ENCODE measurements around the gene NUP205.

NUP205 gene

GRCh38 chr7:135599471-135599870 is 41.8 kb downstream of the NUP205 start:
- H3K4me1 ChIP-seq (ENCODE audit: insufficient read depth, insufficient read length): no peaks in the 10 kb centered on the region
- no peak overlapping the region for H3K9ac ChIP-seq (ENCODE audit: insufficient read length, low read depth)
- no peak overlapping the region for H3K4me3 ChIP-seq (ENCODE audit: insufficient read length, low read depth)
- no peak for DNase-seq (ENCODE audit: low read depth, low spot score)
- H3K9me3 ChIP-seq (ENCODE audit: insufficient read depth, low read length): no peaks in the 10 kb centered on the region
- no peaks in the 10 kb centered on the region for H3K27me3 ChIP-seq (ENCODE audit: insufficient read depth, insufficient read length)
- H3K36me3 ChIP-seq (ENCODE audit: insufficient read depth, insufficient read length, low read length): peaks cover 68% of the 10 kb centered on the region
- TF ChIP-seq ZNF274 (IDR thresholded peaks at IDR 0.05; ENCODE audit: low read depth, low read length) (no peak), SUZ12 (IDR thresholded peaks at IDR 0.05; ENCODE audit: extremely low read depth, insufficient read depth, insufficient read length) (no peak), YY1 (IDR thresholded peaks at IDR 0.05; ENCODE audit: insufficient read depth, insufficient read length) (no peak)

GRCh38 chr7:135600226-135600625 is 42.5 kb downstream of the NUP205 start:
- Histone ChIP-seq H3K36me3 (ENCODE audit: insufficient read depth, insufficient read length, low read length) (peaks cover 68% of the 10 kb centered on the region), H3K9me3 (ENCODE audit: insufficient read depth, low read length) (no peaks in the 10 kb centered on the region), H3K27me3 (ENCODE audit: insufficient read depth, insufficient read length) (no peaks in the 10 kb centered on the region), H3K4me3 (ENCODE audit: insufficient read length, low read depth) (no peak overlapping the region), H3K9ac (ENCODE audit: insufficient read length, low read depth) (no peak overlapping the region), H3K4me1 (ENCODE audit: insufficient read depth, insufficient read length) (no peaks in the 10 kb centered on the region)
- no peak for TF ChIP-seq SUZ12 (IDR thresholded peaks at IDR 0.05; ENCODE audit: extremely low read depth, insufficient read depth, insufficient read length)
- TF ChIP-seq ZNF274 (IDR thresholded peaks at IDR 0.05; ENCODE audit: low read depth, low read length): no peak
- no peak for TF ChIP-seq YY1 (IDR thresholded peaks at IDR 0.05; ENCODE audit: insufficient read depth, insufficient read length)
- no peak for DNase-seq (ENCODE audit: low read depth, low spot score)

GRCh38 chr7:135601182-135601581 is 43.5 kb downstream of the NUP205 start:
- Histone ChIP-seq H3K27me3 (ENCODE audit: insufficient read depth, insufficient read length) (no peaks in the 10 kb centered on the region), H3K36me3 (ENCODE audit: insufficient read depth, insufficient read length, low read length) (peaks cover 75% of the 10 kb centered on the region), H3K4me3 (ENCODE audit: insufficient read length, low read depth) (no peak overlapping the region), H3K9ac (ENCODE audit: insufficient read length, low read depth) (no peak overlapping the region), H3K9me3 (ENCODE audit: insufficient read depth, low read length) (no peaks in the 10 kb centered on the region), H3K4me1 (ENCODE audit: insufficient read depth, insufficient read length) (no peaks in the 10 kb centered on the region)
- DNase-seq (ENCODE audit: low read depth, low spot score): no peak
- TF ChIP-seq YY1 (IDR thresholded peaks at IDR 0.05; ENCODE audit: insufficient read depth, insufficient read length): no peak
- TF ChIP-seq ZNF274 (IDR thresholded peaks at IDR 0.05; ENCODE audit: low read depth, low read length): no peak
- TF ChIP-seq SUZ12 (IDR thresholded peaks at IDR 0.05; ENCODE audit: extremely low read depth, insufficient read depth, insufficient read length): no peak

GRCh38 chr7:135602304-135602703 is 44.6 kb downstream of the NUP205 start:
- no peak for DNase-seq (ENCODE audit: low read depth, low spot score)
- no peaks in the 10 kb centered on the region for H3K4me1 ChIP-seq (ENCODE audit: insufficient read depth, insufficient read length)
- H3K9ac ChIP-seq (ENCODE audit: insufficient read length, low read depth): no peak overlapping the region
- H3K9me3 ChIP-seq (ENCODE audit: insufficient read depth, low read length): no peaks in the 10 kb centered on the region
- H3K27me3 ChIP-seq (ENCODE audit: insufficient read depth, insufficient read length): no peaks in the 10 kb centered on the region
- H3K4me3 ChIP-seq (ENCODE audit: insufficient read length, low read depth): no peak overlapping the region
- TF ChIP-seq SUZ12 (IDR thresholded peaks at IDR 0.05; ENCODE audit: extremely low read depth, insufficient read depth, insufficient read length): no peak
- no peak for TF ChIP-seq ZNF274 (IDR thresholded peaks at IDR 0.05; ENCODE audit: low read depth, low read length)
- TF ChIP-seq YY1 (IDR thresholded peaks at IDR 0.05; ENCODE audit: insufficient read depth, insufficient read length): no peak
- H3K36me3 ChIP-seq (ENCODE audit: insufficient read depth, insufficient read length, low read length): peaks cover 81% of the 10 kb centered on the region

- H3K27me3 ChIP-seq (ENCODE audit: insufficient read depth, insufficient read length): no peaks in the 10 kb centered on the region
- H3K9ac ChIP-seq (ENCODE audit: insufficient read length, low read depth): no peak overlapping the region
- no peaks in the 10 kb centered on the region for H3K9me3 ChIP-seq (ENCODE audit: insufficient read depth, low read length)
- no peaks in the 10 kb centered on the region for H3K4me1 ChIP-seq (ENCODE audit: insufficient read depth, insufficient read length)
- TF ChIP-seq SUZ12 (IDR thresholded peaks at IDR 0.05; ENCODE audit: extremely low read depth, insufficient read depth, insufficient read length): no peak
- TF ChIP-seq YY1 (IDR thresholded peaks at IDR 0.05; ENCODE audit: insufficient read depth, insufficient read length): no peak
- no peak for TF ChIP-seq ZNF274 (IDR thresholded peaks at IDR 0.05; ENCODE audit: low read depth, low read length)
- H3K4me3 ChIP-seq (ENCODE audit: insufficient read length, low read depth): no peak overlapping the region
- DNase-seq (ENCODE audit: low read depth, low spot score): no peak
- peaks cover 72% of the 10 kb centered on the region for H3K36me3 ChIP-seq (ENCODE audit: insufficient read depth, insufficient read length, low read length)
Measured at GRCh38 chr7:135616136-135616535, 58.4 kb downstream of the NUP205 start.

GRCh38 chr7:135617781-135618180 is 60.1 kb downstream of the NUP205 start:
- H3K4me3 ChIP-seq (ENCODE audit: insufficient read length, low read depth): no peak overlapping the region
- no peak overlapping the region for H3K9ac ChIP-seq (ENCODE audit: insufficient read length, low read depth)
- TF ChIP-seq ZNF274 (IDR thresholded peaks at IDR 0.05; ENCODE audit: low read depth, low read length) (no peak), SUZ12 (IDR thresholded peaks at IDR 0.05; ENCODE audit: extremely low read depth, insufficient read depth, insufficient read length) (no peak), YY1 (IDR thresholded peaks at IDR 0.05; ENCODE audit: insufficient read depth, insufficient read length) (no peak)
- H3K4me1 ChIP-seq (ENCODE audit: insufficient read depth, insufficient read length): no peaks in the 10 kb centered on the region
- H3K9me3 ChIP-seq (ENCODE audit: insufficient read depth, low read length): no peaks in the 10 kb centered on the region
- no peak for DNase-seq (ENCODE audit: low read depth, low spot score)
- peaks cover 73% of the 10 kb centered on the region for H3K36me3 ChIP-seq (ENCODE audit: insufficient read depth, insufficient read length, low read length)
- no peaks in the 10 kb centered on the region for H3K27me3 ChIP-seq (ENCODE audit: insufficient read depth, insufficient read length)

GRCh38 chr7:135618510-135618909 is 60.8 kb downstream of the NUP205 start:
- no peaks in the 10 kb centered on the region for H3K27me3 ChIP-seq (ENCODE audit: insufficient read depth, insufficient read length)
- H3K4me3 ChIP-seq (ENCODE audit: insufficient read length, low read depth): no peak overlapping the region
- peaks cover 78% of the 10 kb centered on the region for H3K36me3 ChIP-seq (ENCODE audit: insufficient read depth, insufficient read length, low read length)
- H3K9ac ChIP-seq (ENCODE audit: insufficient read length, low read depth): no peak overlapping the region
- DNase-seq (ENCODE audit: low read depth, low spot score): no peak
- TF ChIP-seq YY1 (IDR thresholded peaks at IDR 0.05; ENCODE audit: insufficient read depth, insufficient read length): no peak
- no peak for TF ChIP-seq SUZ12 (IDR thresholded peaks at IDR 0.05; ENCODE audit: extremely low read depth, insufficient read depth, insufficient read length)
- TF ChIP-seq ZNF274 (IDR thresholded peaks at IDR 0.05; ENCODE audit: low read depth, low read length): no peak
- H3K4me1 ChIP-seq (ENCODE audit: insufficient read depth, insufficient read length): no peaks in the 10 kb centered on the region
- H3K9me3 ChIP-seq (ENCODE audit: insufficient read depth, low read length): no peaks in the 10 kb centered on the region
